HepG2 (cell line): ENCODE data around the gene PPP4R3A. TPM values are rescaled to one million over a fixed set of nuclear protein-coding genes. Genes with fewer than 3 reads are reported as not detected.
A peak's percentile ranks its signal among the peaks of the same experiment; 100 is the strongest.

ENCODE experiments used
- AKAP8 ChIP-seq: sonication (generic); formaldehyde crosslinking; IDR thresholded peaks from 2 replicates; pipeline ENCODE4 v1.5.1; 2020; ENCODE audit warnings: mild to moderate bottlenecking, missing genetic modification reagents
- ATRX ChIP-seq: sonication (generic); formaldehyde crosslinking; IDR thresholded peaks from 2 replicates; pipeline ENCODE4 v1.4.0; 2020; ENCODE audit warnings: missing genetic modification reagents, borderline replicate concordance
- HCFC1 ChIP-seq: fragments of 150-350 bp; IDR thresholded peaks from 2 replicates; pipeline ENCODE4 v1.6.1; 2014; ENCODE audit warnings: low read depth, low read length
- HHEX ChIP-seq: IDR thresholded peaks from 2 replicates; pipeline ENCODE4 v1.6.1; 2016; ENCODE audit warnings: control low read depth
- HOXA3 ChIP-seq: sonication (generic); formaldehyde crosslinking; IDR thresholded peaks from 2 replicates; pipeline ENCODE4 v1.5.0; 2020; ENCODE audit warnings: missing genetic modification reagents
- KAT8 ChIP-seq: IDR thresholded peaks from 2 replicates; pipeline ENCODE4 v1.6.1; 2016; ENCODE audit warnings: missing genetic modification reagents, missing compliant biosample characterization
- PPARG ChIP-seq: conservative IDR thresholded peaks from 2 replicates; pipeline ENCODE4 v1.6.1; 2016; ENCODE audit warnings: missing biosample characterization, missing genetic modification reagents
- SUZ12 ChIP-seq: fragments of 150-350 bp; IDR thresholded peaks from 2 replicates; pipeline ENCODE4 v1.6.1; 2014; ENCODE audit warnings: low read depth, low read length
- ZBTB7B ChIP-seq: sonication (generic); formaldehyde crosslinking; IDR thresholded peaks from 2 replicates; pipeline ENCODE4 v1.4.0; 2020; ENCODE audit warnings: missing genetic modification reagents
- ZFP62 ChIP-seq: sonication (generic); formaldehyde crosslinking; IDR thresholded peaks from 2 replicates; pipeline ENCODE4 v1.4.0; 2020; ENCODE audit warnings: missing genetic modification reagents
- ZFX ChIP-seq: sonication (generic); formaldehyde crosslinking; IDR thresholded peaks from 2 replicates; pipeline ENCODE4 v1.4.0; 2020; ENCODE audit warnings: mild to moderate bottlenecking, low read depth, missing genetic modification reagents, moderate library complexity
- ZKSCAN1 ChIP-seq: fragments of 150-350 bp; IDR thresholded peaks from 2 replicates; pipeline ENCODE4 v1.6.1; 2014; ENCODE audit warnings: low read length
- ZNF496 ChIP-seq: sonication (generic); formaldehyde crosslinking; IDR thresholded peaks from 2 replicates; pipeline ENCODE4 v1.8.1; 2023; ENCODE audit warnings: mild to moderate bottlenecking, moderate library complexity, missing genetic modification reagents; ENCODE audit not compliant: insufficient replicate concordance
- ZNF768 ChIP-seq: sonication (generic); formaldehyde crosslinking; IDR thresholded peaks from 2 replicates; pipeline ENCODE4 v1.4.0; 2020; ENCODE audit warnings: missing genetic modification reagents
- ZNF776 ChIP-seq: sonication (generic); formaldehyde crosslinking; IDR thresholded peaks from 2 replicates; pipeline ENCODE4 v1.4.0; 2020; ENCODE audit warnings: mild to moderate bottlenecking, missing genetic modification reagents
- polyA plus RNA-seq, 8 experiments: library from polyadenylated mRNA; depleted of rRNA in 3 of 8; stranded (reverse) in 7 of 8; unstranded in 1 of 8; fragments of >200 nt; fragmentation: Illumina TruSeq in 4 of 8; extraction: Trizol in 4 of 8; gene quantifications; 2 replicates each; pipeline versions ENCODE4 v1.2.1 to v1.2.3, GENCODE V29; 2011 to 2016; ENCODE audit warnings: low read depth in 4 of 8, missing spikeins in 1 of 8, mixed read lengths in 1 of 8; ENCODE audit not compliant: insufficient read depth in 1 of 8
- total RNA-seq, 5 experiments: library from RNA; depleted of rRNA; stranded (reverse); fragments of >200 nt; fragmentation: Illumina TruSeq; extraction: Trizol; gene quantifications; 2 replicates each; pipeline ENCODE4 v1.2.3, GENCODE V29; 2016; ENCODE audit warnings: low read depth in 1 of 5
- TF ChIP-seq, protein P1 (sequence below): sonication (generic); formaldehyde crosslinking; IDR thresholded peaks from 2 replicates; pipeline ENCODE4 v1.4.0; 2020; ENCODE audit warnings: mild to moderate bottlenecking, missing genetic modification reagents
- TF ChIP-seq, protein P2 (sequence below): sonication (generic); formaldehyde crosslinking; IDR thresholded peaks from 2 replicates; pipeline ENCODE4 v1.4.0; 2020; ENCODE audit warnings: missing genetic modification reagents, borderline replicate concordance
- TF ChIP-seq, protein P3 (sequence below): sonication (generic); formaldehyde crosslinking; IDR thresholded peaks from 2 replicates; pipeline ENCODE4 v1.8.0; 2022; ENCODE audit warnings: mild to moderate bottlenecking, missing genetic modification reagents; ENCODE audit not compliant: insufficient replicate concordance
- TF ChIP-seq, protein P4 (sequence below): IDR thresholded peaks from 2 replicates; pipeline ENCODE4 v1.4.0; 2020; ENCODE audit warnings: mild to moderate bottlenecking, missing genetic modification reagents
- TF ChIP-seq, protein P5 (sequence below): sonication (generic); formaldehyde crosslinking; IDR thresholded peaks from 2 replicates; pipeline ENCODE4 v1.8.0; 2022; ENCODE audit warnings: mild to moderate bottlenecking, missing genetic modification reagents

The PPP4R3A gene
- total and polyA plus RNA-seq, 2 of the 13 experiments (the other 11 are each of a cell fraction or from before 2014, with no cell fraction given), result 22.5 to 57.4 TPM

DNA sequence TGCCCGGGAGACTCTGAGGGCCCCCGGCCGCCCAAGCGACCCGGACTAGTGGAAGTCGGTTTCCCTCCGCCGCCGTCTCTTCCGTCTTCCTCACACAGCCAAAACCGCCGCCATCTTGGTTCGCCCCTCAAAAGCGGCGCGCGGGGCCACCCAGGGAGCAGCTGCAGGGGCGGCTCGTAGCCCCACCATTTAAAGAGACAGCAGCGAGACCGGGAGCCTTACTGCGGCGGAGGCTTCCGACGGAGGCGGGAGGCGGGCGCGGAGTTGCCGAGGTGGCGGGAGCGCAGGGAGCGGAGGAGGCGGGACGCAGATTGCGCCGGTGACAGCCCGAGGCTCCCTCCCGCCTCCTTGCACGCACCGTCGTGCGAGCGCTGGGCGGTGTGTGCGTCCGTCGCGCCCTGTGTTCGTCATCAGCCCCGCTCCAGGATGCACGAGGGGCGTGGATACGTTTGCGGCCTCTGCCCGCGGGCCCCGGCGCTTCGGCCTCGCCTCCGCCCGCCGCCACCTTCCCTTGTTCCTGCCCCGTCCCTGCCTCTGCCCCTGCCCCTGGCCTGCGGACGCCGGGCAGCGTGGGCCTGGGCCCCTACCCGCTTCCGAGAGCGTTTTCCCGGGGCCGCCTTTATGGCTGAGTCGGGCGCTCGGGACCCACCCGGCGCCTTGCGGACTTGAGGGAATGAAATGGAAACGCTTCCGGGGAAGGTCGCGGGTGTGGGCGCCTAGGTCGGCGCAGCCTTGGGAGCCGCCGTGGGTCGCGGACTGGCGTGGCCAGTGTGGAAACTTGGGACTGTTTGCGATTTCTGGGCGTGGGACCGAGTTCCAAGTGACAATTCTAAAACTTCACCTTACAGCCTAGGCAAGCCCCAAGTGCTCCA lies at the start of gene PPP4R3A (continued):
- TF ChIP-seq KAT8 (peak; percentile 96), ZNF496 (CRISPR knock-in tag) (no peak), ATRX (CRISPR knock-in tag) (no peak), AKAP8 (peak; percentile 81; the same call in 1 of the 2 replicates), ZFP62 (CRISPR knock-in tag) (no peak), ZFX (CRISPR knock-in tag) (peak; percentile 99), HHEX (CRISPR knock-in tag) (no peak), ZBTB7B (peak; percentile 35; the same call in 1 of the 2 replicates), SUZ12 (no peak), ZNF776 (no peak; the same call in 1 of the 2 replicates), ZNF768 (CRISPR knock-in tag) (peak; percentile 12; the same call in 1 of the 2 replicates), PPARG (CRISPR knock-in tag) (no peak), HCFC1 (peak; percentile 62), HOXA3 (CRISPR knock-in tag) (peak; percentile 98), ZKSCAN1 (no peak)
- TF ChIP-seq, protein P1, sequence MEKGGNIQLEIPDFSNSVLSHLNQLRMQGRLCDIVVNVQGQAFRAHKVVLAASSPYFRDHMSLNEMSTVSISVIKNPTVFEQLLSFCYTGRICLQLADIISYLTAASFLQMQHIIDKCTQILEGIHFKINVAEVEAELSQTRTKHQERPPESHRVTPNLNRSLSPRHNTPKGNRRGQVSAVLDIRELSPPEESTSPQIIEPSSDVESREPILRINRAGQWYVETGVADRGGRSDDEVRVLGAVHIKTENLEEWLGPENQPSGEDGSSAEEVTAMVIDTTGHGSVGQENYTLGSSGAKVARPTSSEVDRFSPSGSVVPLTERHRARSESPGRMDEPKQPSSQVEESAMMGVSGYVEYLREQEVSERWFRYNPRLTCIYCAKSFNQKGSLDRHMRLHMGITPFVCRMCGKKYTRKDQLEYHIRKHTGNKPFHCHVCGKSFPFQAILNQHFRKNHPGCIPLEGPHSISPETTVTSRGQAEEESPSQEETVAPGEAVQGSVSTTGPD (CRISPR knock-in tag), result no peak; the same call in 1 of the 2 replicates
- TF ChIP-seq, protein P2, sequence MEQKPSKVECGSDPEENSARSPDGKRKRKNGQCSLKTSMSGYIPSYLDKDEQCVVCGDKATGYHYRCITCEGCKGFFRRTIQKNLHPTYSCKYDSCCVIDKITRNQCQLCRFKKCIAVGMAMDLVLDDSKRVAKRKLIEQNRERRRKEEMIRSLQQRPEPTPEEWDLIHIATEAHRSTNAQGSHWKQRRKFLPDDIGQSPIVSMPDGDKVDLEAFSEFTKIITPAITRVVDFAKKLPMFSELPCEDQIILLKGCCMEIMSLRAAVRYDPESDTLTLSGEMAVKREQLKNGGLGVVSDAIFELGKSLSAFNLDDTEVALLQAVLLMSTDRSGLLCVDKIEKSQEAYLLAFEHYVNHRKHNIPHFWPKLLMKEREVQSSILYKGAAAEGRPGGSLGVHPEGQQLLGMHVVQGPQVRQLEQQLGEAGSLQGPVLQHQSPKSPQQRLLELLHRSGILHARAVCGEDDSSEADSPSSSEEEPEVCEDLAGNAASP (CRISPR knock-in tag), result no peak
- TF ChIP-seq, protein P3, sequence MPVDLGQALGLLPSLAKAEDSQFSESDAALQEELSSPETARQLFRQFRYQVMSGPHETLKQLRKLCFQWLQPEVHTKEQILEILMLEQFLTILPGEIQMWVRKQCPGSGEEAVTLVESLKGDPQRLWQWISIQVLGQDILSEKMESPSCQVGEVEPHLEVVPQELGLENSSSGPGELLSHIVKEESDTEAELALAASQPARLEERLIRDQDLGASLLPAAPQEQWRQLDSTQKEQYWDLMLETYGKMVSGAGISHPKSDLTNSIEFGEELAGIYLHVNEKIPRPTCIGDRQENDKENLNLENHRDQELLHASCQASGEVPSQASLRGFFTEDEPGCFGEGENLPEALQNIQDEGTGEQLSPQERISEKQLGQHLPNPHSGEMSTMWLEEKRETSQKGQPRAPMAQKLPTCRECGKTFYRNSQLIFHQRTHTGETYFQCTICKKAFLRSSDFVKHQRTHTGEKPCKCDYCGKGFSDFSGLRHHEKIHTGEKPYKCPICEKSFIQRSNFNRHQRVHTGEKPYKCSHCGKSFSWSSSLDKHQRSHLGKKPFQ, result peak; percentile 96
- TF ChIP-seq, protein P4, sequence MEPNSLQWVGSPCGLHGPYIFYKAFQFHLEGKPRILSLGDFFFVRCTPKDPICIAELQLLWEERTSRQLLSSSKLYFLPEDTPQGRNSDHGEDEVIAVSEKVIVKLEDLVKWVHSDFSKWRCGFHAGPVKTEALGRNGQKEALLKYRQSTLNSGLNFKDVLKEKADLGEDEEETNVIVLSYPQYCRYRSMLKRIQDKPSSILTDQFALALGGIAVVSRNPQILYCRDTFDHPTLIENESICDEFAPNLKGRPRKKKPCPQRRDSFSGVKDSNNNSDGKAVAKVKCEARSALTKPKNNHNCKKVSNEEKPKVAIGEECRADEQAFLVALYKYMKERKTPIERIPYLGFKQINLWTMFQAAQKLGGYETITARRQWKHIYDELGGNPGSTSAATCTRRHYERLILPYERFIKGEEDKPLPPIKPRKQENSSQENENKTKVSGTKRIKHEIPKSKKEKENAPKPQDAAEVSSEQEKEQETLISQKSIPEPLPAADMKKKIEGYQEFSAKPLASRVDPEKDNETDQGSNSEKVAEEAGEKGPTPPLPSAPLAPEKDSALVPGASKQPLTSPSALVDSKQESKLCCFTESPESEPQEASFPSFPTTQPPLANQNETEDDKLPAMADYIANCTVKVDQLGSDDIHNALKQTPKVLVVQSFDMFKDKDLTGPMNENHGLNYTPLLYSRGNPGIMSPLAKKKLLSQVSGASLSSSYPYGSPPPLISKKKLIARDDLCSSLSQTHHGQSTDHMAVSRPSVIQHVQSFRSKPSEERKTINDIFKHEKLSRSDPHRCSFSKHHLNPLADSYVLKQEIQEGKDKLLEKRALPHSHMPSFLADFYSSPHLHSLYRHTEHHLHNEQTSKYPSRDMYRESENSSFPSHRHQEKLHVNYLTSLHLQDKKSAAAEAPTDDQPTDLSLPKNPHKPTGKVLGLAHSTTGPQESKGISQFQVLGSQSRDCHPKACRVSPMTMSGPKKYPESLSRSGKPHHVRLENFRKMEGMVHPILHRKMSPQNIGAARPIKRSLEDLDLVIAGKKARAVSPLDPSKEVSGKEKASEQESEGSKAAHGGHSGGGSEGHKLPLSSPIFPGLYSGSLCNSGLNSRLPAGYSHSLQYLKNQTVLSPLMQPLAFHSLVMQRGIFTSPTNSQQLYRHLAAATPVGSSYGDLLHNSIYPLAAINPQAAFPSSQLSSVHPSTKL, result peak; percentile 51
- TF ChIP-seq, protein P5, sequence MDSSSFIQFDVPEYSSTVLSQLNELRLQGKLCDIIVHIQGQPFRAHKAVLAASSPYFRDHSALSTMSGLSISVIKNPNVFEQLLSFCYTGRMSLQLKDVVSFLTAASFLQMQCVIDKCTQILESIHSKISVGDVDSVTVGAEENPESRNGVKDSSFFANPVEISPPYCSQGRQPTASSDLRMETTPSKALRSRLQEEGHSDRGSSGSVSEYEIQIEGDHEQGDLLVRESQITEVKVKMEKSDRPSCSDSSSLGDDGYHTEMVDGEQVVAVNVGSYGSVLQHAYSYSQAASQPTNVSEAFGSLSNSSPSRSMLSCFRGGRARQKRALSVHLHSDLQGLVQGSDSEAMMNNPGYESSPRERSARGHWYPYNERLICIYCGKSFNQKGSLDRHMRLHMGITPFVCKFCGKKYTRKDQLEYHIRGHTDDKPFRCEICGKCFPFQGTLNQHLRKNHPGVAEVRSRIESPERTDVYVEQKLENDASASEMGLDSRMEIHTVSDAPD, result peak; percentile 29; the same call in 1 of the 2 replicates
